Measurements from ENCODE around the gene RPL32.

GRCh38 chr3:12813967-12814366, 27.4 kb downstream of the RPL32 start:
- TF ChIP-seq USF1 (CRISPR knock-in tag; IDR thresholded peaks at IDR 0.05) (no peak), CTCF (IDR thresholded peaks at IDR 0.05) (no peak), CREB1 (CRISPR knock-in tag; IDR thresholded peaks at IDR 0.05) (no peak), SMAD4 (CRISPR knock-in tag; IDR thresholded peaks at IDR 0.05) (no peak)
